Measurements from ENCODE around the gene KDM4B.

KDM4B gene

DNA sequence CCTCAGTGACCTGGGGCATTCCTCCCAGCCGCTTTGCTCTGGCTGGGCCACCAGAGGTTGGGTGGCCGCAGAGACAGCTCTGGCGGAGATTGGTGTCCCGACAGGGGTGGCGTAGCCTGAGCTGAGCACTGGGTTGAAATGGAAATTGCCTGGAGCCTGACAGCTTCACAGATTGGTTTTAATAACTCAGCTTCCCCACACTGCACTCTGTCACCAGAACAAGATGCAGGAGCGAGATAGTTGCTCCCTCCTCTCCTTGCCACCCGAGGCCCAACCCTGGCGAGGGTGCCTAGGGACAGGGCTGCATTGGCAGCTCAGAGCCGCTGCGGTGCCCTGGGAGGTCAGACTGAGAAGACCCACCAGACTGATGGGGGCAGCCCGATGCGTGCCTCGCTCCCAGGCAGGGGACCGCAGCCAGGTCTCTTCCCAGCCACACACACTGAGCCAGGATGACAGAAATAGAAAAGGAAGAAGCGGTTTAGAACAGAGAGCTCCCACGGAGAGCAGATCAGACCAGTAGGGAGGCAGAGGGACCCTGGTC is 84.1 kb downstream of the KDM4B start:
- no peak for DNase-seq

DNA sequence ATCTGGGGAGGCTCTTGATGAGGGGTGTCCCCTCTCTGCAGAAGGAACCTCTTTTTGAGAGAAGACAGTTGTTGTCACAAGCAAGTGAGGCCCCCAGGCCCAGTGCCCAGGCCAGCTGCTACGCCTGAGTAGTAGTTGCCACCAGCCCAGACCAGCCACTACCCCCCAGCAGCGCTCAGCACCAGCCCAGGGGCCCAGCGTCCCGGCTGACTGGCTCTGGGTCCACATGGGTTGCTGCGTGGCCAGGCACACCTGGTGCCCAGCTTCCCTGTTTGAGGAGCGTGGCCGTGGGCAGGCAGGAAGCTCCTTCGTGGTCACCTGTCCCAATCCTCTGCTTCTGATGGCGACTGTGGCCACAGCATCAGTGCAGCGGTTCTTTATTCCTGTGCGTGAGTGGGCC is 84.7 kb downstream of the KDM4B start:
- no peak for DNase-seq

DNA sequence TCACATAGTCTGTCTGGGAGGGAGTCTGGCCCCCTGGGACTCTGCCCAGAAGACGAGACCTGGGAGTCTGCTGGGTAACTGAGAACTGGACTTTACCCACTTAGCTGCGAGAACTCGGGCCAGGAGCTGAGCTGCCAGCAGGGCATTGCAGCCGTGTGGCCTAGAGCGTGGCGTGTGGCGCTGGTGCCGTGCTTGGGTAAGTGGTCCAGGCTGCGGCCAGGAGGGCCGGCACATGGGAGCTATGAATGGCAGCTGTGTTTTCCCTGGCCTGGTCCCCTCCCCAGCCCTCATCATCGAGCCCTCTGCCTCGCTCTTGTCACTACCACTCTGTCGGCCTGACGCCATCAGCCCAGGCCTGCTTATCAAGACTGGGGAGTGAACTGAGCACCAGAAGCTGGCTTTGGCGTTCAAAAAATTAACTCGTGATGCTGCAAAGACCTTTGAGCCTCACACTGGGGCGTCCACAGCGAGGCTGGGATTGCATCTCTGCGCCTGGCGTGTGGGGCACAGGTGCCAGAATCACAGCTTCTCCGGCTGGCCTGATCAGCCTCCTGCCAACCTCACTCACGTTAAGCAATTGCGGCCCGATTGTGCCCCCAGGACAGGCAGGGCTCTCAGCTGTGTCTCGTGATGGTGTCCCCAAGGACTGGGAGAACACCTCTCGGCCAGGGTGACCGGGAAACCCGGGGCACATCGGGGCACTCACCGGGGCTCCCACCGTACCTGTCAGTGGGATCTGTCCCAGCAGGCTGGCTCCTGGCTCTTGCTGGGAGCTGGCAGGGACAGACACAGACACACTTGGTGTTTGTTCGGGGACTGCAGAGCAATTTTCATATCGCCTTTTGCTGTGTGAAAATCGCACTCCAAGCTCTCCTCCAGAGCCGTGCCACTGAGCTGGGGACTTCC is 85.9 kb downstream of the KDM4B start:
- DNase-seq = no peak

DNA sequence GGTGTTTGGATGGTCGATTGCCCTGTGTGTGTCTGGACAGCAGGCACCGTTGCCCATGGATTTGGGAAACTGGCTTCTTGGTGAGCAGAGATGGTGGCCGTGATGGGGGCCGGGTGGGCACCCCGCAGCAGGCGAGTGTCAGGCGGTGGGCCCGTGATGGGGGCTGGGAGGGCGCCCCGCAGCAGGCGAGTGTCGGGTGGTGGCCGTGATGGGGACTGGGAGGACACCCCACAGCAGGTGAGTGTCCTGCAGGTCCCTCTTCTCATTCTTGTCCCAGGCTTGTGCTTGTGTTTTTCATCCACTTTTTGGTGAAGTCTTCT is 86.5 kb downstream of the KDM4B start:
- no peak for DNase-seq

DNA sequence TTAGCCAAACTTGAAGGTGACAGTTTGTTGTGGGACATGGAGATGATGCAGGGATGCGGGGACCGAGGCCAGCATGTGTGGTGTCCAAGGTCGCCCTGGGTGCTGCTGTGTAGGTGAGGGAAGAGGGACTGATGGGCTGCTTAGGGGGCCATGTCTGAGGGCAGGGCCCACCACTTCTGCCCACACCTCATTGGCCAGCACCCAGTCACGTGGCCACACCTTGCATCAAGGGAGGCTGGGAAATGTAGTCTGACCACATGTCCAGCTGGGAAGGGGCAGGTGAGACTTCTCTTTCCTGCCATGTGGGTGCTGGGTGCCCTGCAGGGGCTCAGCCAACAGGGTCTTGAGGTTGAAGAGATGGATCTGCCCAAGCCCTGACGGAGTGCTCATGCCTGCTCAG is 88.9 kb downstream of the KDM4B start:
- DNase-seq = no peak

DNA sequence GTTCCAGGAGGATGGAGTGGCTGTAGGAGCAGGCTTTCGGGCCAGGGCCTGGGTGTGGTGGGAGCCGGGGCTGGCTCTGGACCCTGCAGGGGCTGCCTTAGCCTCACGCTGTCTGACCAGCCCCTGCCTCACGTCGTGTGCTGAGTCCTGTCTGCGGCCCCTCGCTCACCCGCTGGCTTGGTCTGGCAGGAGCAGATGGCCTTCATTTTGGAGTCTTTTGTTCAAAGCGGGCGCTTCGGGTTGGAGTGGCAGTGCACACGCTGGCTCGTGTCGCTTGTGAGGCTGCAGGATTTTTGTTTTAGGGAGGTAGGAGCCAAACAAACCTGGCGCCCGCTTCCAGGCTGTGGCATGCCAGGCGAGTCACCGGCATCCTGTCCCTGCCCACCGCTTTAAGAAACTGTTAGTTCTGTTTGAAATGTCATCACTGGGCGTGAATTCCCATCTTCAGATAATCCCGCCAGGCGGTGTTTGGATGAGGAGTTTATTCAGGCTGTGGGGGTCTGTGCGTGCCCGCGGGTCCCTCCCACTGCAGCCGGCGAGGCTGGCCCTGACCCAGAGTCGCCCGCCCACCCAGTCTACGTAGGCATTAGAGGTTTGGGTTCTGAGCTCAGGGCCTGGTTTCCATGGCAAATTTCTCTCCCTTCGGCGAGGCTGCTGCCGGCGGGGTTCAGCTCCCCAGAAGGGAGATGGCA is 89.8 kb downstream of the KDM4B start:
- DNase-seq = no peak

DNA sequence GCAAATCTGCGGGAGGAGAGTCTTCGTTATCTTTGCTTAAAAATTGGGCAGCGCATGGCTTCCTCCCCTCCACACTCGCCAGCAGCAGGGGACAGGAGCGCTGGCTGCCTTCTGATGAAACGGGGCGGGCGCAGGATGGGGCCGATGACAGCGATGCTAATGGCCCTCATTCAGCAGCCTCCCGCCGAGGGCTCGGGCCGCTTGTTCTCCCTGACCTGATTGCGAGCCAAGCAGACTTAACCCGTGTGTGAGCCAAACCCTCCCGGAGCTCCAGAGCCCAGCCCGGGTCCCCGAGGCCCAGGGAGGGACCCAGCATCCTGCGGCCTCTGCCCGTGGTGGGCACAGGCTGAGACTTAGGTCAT is 90.3 kb downstream of the KDM4B start:
- DNase-seq = no peak

DNA sequence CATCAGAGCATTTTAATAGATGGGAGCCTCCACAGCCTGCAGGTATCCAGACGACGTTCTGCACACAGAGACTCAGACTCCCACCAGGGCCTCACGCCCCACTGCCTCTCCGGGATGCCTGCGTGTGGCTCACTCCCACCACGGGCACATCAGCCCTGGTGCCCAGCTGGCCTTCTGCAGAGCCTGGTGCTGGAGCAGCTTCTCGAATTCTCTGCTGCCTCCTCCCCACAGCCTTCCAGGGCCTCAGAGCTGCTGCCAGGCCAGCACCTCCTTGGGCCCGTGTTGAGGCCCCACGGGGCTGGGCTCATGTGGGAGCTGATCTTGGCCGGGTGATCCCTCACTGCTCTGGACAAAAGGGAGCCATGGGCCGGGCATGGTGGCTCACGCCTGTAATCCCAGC is 90.9 kb downstream of the KDM4B start:
- DNase-seq = no peak

DNA sequence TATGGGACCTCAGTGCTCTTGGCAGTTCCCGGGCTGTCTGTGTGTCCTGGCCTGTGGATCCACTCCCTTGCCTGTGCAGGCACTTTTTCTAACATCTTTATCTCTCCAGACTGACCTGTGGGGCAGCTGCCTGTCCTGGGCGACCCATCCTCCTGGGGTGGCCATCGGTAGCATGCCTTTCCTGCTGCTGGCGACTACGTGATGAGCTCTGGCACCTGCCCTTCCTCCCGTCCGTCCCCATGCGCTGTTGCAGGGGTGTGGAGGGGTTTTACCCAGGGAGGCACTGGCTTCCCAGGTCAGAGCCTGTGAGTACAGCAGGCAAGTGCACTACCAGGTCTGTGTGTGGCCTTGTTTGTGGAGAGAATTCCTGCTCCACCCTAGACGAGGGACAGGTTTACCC is 93.3 kb downstream of the KDM4B start:
- DNase-seq = no peak

DNA sequence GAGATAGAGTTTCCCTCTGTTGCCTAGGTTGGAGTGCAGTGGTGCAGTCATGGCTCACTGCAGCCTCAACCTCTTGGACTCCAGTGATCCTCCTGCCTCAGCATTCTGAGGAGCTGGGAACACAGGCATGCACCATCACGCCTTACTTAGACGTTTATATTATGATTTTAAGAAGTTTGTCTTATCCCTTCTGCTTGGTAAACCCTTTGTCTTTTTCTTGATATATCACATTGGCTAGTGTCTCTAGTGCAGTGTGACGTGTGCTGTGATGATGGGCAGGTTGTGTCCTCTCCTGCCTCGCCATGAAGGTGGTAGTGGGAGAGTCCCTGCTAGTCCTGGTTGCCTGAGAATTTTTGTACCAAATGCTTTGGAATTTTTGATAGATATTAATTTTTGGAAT is 93.9 kb downstream of the KDM4B start:
- DNase-seq = no peak

DNA sequence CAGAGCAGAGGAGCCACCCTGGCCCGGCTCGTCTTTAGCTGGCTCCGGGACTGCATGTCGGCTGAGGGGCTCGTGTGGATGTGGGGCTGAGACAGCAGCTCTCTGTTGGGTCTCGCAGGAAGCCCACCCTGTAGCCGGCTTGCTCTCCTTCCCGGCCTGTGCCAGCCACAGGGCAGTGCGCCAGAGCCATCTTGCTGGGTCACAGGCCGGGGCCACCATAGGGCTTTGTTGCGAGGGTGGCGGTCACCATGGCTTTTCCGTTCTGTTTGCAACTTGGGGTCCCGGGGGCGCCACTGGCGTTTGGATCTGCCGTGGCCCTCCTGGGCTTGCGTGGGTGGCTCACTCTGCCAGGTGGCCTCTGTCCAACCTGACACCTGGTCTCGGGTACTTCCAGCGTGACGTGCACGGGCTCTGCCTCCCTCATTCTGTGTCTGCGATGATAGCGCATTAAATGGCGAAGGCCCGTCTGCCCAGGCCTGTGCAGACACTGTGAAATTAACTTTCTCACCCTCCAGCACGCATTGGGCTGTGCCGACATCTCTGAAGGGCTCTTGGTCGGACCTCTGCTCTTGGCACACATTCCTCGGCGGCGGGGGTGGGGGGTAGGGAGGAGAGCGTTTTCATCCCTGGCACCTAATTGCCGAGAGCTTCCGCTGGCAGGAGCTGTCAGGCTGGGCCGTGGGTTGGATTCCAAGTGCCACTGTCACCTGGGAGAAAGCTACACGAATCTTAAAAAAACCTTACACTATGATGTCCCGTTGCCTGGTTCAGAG is 95.1 kb downstream of the KDM4B start:
- no peak for DNase-seq

DNA sequence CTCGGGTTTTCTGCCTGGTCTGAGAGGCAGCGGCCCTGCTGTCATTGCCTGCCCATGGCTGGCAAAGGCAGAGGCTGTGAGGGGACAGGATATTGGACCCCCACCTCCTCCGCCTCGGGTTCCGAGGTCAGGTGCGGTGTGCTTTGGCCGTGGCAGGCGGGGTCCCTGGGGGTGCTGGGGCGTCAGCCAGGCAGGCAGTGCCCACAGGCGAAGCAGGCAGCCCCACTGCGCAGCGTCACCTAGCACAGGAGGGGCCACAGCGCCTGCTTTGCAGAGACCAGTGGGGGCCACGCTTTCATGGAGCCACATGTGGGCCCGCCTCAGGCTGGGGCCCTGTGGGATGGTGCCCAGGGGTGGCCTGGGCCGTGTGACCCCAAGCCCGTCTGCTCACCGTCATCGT is 96.0 kb downstream of the KDM4B start:
- DNase-seq = no peak

DNA sequence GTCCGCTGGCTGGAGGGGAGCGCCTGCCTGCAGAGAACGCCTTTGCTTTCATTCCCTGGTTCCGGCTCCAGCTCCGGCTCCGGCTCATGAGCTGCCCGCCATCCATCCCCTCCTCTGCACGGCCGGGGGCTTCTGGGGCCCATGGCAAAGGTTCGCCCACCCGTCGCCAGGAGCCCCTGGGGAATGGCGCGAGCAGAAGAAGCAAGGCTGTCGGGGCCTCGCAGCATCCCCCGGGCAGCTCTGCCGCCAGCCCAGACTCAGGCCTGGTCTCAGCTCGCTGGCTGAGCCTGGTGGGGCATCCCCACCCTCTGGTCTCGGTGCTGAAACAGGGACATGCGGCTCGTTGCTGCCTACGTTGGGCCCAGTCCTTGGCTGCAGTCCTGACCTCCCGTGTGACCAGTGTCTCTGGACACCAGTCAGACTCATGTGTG is 96.8 kb downstream of the KDM4B start:
- DNase-seq = no peak

DNA sequence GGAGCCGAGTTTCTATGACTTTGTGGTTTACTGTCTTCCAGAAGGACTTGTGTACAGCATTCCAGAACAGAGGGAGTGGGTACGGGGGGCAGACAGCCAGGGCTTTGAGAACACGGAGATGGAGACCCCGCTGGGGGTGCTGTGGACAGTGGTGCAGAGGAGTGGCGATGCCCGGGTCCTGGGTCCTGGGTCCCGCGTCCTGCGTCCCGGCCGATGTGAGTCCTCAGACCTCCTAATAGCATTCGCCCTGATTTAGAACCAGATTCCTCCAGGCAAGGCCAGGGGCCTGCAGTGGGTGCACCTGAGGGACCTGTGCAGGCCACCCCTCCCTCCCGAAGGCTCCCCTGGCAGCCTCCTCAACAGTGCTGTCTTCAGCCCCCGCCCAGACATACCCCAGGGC is 97.9 kb downstream of the KDM4B start:
- no peak for DNase-seq

DNA sequence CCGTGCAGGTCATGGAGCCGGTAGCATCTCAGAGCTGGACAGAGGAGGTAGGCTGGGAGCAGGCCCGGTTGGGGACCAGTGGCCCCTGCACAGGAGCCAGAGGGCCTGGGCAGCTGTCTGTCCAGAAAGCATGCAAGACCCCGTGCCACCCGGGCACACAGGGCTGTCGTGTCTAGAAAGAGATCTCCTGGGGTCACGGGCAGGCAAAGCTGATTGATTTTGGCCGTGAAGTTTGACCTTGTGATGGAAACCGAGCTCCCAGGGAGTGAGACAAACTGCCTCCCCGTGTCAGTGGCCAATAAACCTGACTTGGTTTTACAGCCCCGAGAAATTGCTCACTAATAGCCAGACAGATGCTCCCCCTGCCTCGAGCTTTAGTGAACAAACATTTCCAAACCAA is 98.8 kb downstream of the KDM4B start:
- DNase-seq = no peak

DNA sequence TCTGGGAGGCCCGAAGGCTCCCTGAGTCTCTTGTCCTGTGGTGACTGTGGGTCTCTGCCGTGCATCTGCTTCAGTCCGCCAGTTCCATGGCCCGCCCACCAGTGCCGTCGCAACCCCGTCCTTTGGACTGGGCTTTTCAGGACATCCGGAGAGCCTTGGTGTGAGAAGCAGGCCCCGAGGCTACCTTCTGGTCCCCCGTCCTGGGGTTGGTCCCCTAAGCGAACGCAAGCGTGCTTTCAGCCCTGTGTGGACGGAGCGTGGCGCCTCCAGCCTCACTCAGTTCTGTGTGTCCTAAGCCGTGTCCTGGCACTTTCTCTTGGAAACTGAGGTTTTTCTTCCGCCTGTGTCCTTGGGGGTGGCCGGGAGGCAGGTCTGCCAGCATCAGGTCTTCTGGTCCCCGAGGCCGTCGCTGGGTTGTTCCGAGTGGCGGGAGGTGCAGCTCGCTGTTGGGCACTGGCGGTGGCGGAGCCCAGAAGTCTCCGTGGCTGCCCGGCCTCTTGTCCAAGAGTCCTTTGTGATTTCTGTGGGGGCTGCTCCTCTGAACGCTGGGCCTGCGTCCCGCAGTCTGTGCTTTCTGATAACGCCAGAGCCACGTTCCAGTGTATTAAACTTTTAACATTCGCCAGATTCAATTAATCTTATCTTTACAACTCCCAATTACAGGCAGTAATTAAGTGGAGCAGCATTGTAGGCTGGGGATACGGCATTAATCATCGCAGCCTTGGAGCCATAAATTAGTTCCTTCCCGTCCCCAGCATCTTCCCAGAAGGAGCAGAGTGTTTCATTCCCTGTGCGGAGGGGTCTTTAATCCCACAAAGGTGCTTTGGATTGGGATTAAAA is 99.5 kb downstream of the KDM4B start:
- no peak for DNase-seq

DNA sequence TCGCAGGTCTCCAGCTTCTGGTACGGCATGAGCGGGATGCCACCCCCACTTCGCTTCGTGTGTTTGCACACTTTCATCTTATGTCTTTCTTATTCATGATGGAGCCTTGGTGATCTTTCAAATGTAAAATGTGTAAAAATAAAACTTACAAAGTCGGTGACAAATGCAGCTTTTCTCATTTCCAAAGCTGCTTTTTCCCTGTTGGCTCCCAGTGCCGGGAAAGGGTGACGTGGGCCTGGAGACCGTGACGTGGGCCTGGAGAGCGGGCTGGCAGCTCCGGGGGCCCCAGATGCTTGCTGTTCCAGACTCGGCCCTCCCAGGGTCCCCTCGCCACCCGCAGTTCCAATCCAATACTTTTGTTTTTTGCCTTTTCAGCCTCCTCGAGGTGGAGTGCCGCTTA is 101.4 kb downstream of the KDM4B start:
- no peak for DNase-seq

DNA sequence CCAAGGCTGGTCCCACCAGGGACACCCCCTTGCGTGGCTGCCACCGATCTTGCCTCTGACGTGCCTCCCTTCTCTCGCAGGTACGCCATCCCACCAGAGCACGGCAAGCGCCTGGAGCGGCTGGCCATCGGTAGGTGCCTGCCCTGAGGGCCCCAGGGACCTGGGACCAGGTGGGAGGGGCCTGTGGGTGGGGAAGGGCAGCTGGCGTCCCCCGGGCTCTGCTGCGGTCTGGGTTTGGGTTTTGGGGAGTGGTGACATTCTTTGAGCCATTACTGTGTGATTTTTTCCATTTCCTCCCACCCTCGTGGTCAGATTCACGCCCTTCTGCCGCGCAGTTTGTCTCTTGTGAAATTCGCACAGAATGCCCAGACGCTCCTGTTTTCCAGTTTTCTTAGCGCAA is 102.0 kb downstream of the KDM4B start:
- no peak for DNase-seq

DNA sequence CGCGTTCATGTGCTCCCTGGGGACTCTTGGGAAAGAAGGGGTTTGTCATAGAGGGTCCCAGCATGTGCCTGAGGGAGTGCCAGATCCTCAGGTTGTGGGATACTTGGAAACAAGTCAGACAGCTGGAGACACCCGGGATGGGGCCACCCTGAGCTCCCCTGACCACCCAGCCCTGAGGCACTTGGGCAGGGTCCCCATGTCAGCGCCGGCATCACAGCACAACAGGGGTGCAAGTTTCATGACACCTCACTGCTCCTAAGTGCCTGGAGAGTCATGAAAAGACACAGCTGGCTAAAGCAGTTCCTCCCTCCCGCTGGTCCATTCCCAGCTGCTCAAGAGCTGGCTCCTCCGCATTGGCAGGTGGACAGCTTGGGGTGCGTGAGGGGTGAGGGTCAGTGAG is 102.7 kb downstream of the KDM4B start:
- no peak for DNase-seq

DNA sequence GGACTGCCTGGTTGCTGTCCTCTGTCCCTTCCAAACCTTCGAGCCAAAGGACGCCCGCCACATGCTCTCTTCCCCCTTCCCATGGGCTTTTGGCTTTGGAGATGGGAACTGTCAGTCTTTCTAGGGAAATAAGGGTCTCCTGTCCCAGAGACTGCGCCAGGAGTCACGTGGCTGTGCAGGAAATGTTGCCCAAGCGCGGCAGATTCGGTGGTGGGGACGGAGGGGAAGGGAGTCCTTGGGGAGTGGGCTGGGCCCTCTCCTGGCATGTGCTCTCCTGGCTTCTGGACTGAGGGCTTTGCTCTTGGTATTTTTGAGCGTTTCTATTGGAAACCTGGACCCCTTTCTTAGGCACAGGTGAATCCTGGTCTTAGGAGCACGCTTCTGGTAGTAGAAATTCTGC is 103.2 kb downstream of the KDM4B start:
- no peak for DNase-seq

DNA sequence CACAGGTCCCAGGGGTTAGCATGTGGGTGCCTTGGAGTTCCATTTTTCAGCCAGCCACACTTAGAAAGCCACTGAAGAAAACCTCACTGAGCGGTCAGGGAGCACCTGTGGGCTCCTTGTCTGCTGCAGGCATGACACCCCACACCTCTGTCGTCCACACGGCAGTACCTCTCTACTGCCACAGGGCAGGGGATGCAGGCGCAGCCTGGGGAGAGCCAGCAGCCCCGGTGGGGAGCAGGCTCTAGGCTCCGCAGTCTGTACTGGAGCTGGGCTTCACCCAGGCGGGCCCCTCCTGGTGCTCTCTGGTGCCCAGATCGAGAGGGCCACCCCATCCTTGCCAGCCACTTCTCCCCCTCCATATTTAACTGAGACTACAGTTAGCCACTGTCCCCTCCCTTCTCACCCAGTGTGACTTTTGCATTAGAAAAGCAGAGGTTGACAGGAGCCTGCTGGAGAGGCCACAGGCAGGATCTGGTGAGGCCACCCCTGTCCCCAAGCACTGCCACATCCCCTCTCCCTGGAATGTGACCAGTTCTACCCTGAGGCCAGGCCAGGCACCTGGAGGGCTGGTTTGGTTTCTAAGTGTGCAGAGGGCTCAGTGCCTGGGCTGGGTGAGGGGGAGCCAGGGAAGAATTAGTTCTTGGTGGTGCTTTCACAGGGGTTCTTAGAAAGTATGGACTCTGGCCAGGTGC is 104.4 kb downstream of the KDM4B start:
- no peak for DNase-seq

DNA sequence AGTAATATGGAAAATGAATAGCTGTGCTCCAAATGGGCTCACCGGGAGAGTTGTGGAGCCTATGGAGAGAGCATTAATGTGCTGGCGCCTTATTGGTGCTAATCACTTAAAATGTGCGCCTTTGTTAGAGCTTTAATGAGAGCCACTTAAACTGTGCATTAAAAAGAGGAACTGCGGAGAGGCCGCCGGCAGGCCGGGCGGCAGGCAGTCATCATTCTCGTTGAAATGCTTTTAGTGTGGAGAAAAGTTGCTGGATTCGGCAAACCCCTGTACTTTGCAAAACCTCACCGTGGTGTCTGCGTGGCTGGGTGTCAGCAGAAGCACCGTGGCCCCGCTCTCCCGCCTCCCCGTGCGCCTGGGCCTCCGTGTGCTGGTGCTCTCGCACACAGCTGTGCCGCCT is 105.5 kb downstream of the KDM4B start:
- DNase-seq = peak; percentile 42

Data from KG1 (cell line).